ENCODE results near the gene SLC4A5. TPM values are rescaled to one million over a fixed set of nuclear protein-coding genes. Genes with fewer than 3 reads are reported as not detected.

The SLC4A5 gene
- total RNA-seq, 2 donors from 2014 or later, result 2.2 to 9.5 TPM

DNA sequence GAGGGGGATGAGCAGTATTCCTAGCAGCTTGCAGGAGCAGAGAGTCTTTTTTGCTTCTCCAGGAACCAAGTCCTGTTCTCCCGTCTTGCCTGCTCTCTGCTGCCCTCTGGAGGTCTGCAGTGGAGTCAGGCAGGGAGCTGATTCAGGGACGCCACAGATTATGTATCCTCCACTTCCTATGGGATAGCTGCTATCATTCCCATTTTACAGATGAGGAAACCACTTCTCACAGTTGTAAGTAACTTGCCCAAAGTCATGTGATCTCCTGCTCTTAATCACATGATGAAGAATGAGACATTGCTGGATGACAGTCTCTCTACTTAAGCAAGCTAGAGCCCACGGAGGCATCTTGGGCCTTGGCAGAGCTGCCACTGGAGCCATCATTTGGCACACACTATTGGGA lies 8.3 kb downstream of the SLC4A5 start:
- peaks cover under 1% of the 10 kb centered on the region for H3K36me3 ChIP-seq
- ATAC-seq (ENCODE audit: insufficient number of reproducible peaks, low FRiP score, low read depth) (no peak), DNase-seq (ENCODE audit: low spot score) (peak; percentile 6)
- no peak overlapping the region for H3K27ac ChIP-seq
- H3K9me3 ChIP-seq, result no peaks in the 10 kb centered on the region
- H3K4me1 ChIP-seq (ENCODE audit: control insufficient read depth in 1 of 2, low read depth in 2 of 2), result no peaks in the 10 kb centered on the region
- TF ChIP-seq CTCF (IDR thresholded peaks at IDR 0.05), result peak; percentile 88
- no peak overlapping the region for H3K4me3 ChIP-seq
- H3K27me3 ChIP-seq (replicated peaks; ENCODE audit: insufficient read depth), result no peaks in the 10 kb centered on the region

DNA sequence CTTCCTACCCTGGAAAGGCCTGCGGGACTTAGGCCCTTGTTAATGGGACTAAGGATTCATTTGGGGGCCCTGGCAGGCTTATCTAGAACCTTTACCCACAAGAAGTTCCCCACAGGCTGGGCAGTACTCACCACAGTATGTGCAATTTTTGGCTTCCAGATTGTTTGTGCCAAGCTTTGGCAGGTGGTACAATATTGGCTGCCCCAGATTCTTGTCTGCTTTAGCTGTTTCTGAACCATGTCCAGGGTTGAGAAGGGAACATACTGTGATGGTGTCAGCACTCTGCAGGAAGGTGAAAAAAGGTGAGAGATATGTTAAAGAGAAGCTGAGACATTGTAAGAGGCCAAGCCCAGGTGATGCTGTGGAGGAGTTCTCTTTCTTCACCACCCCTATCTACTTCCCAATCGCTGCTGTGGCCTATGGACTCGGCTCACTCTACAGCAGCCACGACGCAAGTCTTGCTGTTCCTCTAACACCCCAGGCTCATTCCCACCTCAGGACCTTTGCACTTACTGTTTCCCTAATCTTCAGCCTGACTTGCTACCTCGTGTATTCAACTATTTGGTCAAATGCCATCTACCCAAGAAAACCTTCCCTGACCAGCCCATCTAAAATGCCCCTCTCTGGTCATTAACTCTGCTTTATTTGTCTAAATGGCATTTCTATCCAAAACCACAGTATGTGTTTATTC lies 9.2 kb downstream of the SLC4A5 start:
- Histone ChIP-seq H3K27me3 (replicated peaks; ENCODE audit: insufficient read depth) (no peaks in the 10 kb centered on the region), H3K27ac (no peak overlapping the region), H3K4me3 (no peak overlapping the region), H3K4me1 (ENCODE audit: control insufficient read depth in 1 of 2, low read depth in 2 of 2) (no peaks in the 10 kb centered on the region), H3K9me3 (no peaks in the 10 kb centered on the region), H3K36me3 (peaks cover 3% of the 10 kb centered on the region)
- no peak for ATAC-seq (ENCODE audit: insufficient number of reproducible peaks, low FRiP score, low read depth)
- DNase-seq (ENCODE audit: low spot score), result no peak
- no peak for TF ChIP-seq CTCF (IDR thresholded peaks at IDR 0.05)

DNA sequence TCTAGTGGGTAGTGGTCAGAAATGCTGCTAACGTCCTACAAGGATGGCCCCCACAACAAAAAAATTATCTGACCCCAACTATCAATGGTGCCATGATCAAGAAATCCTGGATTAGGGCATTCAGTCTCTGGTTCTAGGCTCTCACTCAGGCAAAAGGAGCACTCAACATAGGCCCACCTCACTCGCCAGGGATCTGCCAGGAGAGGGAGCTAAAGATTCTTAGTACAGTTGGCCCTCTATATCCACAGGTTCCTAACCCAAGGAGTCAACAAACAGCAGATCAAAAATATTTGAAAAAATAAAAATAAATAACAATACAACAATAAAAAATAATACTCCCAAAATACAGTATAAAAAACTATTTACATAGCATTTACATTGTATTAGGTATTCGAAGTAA lies 10.0 kb downstream of the SLC4A5 start:
- no peaks in the 10 kb centered on the region for H3K4me1 ChIP-seq (ENCODE audit: control insufficient read depth in 1 of 2, low read depth in 2 of 2)
- no peak for DNase-seq (ENCODE audit: low spot score)
- H3K36me3 ChIP-seq, result peaks cover 3% of the 10 kb centered on the region
- ATAC-seq (ENCODE audit: insufficient number of reproducible peaks, low FRiP score, low read depth), result no peak
- no peak for TF ChIP-seq CTCF (IDR thresholded peaks at IDR 0.05)
- no peak overlapping the region for H3K4me3 ChIP-seq
- H3K9me3 ChIP-seq, result no peaks in the 10 kb centered on the region
- no peaks in the 10 kb centered on the region for H3K27me3 ChIP-seq (replicated peaks; ENCODE audit: insufficient read depth)
- no peak overlapping the region for H3K27ac ChIP-seq

DNA sequence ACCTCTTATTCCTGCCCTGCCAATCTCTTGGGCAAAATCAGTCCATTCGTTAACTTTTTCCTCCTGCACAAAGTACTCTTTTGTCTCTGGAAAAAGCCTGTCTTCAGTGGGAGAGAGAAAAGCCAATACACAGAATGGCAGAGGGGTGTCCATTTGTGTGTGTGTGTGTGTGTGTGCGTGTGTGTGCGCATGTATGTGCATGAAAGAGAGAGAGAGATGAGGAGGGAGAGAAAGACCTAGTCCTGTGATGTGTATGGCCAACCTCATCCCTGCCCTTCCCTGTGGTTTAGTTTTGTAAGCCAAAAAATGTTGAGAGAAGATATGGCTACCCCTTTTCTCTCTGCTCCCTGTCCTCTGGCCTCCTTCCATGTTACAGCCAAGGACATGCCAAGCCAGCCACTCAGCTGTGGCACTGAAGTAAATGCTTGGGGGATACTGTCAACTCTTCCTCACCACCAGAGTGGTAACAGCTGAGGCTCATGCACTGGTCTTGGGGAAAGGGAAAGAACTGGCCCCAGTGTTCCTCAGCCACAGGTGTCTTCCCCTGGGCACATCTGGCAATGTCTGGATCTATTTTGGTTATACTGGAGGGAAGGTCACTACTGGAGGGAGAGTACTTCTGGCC lies 10.6 kb downstream of the SLC4A5 start:
- Histone ChIP-seq H3K4me3 (no peak overlapping the region), H3K27me3 (replicated peaks; ENCODE audit: insufficient read depth) (no peaks in the 10 kb centered on the region), H3K9me3 (no peaks in the 10 kb centered on the region), H3K36me3 (peaks cover 3% of the 10 kb centered on the region), H3K4me1 (ENCODE audit: control insufficient read depth in 1 of 2, low read depth in 2 of 2) (no peaks in the 10 kb centered on the region), H3K27ac (no peak overlapping the region)
- DNase-seq (ENCODE audit: low spot score) (no peak), ATAC-seq (ENCODE audit: insufficient number of reproducible peaks, low FRiP score, low read depth) (no peak)
- TF ChIP-seq CTCF (IDR thresholded peaks at IDR 0.05), result no peak

GRCh38 chr2:74328573-74328972 lies 14.6 kb downstream of the SLC4A5 start:
- TF ChIP-seq CTCF (IDR thresholded peaks at IDR 0.05), result no peak
- no peaks in the 10 kb centered on the region for H3K9me3 ChIP-seq
- H3K36me3 ChIP-seq, result peaks cover 3% of the 10 kb centered on the region
- DNase-seq (ENCODE audit: low spot score) (no peak), ATAC-seq (ENCODE audit: insufficient number of reproducible peaks, low FRiP score, low read depth) (no peak)
- H3K4me3 ChIP-seq, result no peak overlapping the region
- H3K27me3 ChIP-seq (replicated peaks; ENCODE audit: insufficient read depth), result no peaks in the 10 kb centered on the region
- H3K27ac ChIP-seq, result no peak overlapping the region
- H3K4me1 ChIP-seq (ENCODE audit: control insufficient read depth in 1 of 2, low read depth in 2 of 2), result no peaks in the 10 kb centered on the region
